Ramos (cell line): Measurements from ENCODE around the gene SLC35E3.

Experiments used
- in situ Hi-C: fragments of 300-500 bp; cut with MboI; formaldehyde crosslinking; loops from one replicate; pipeline ENCODE4 v1.14.3; 2022; ENCODE audit warnings: low sequenced_read_pairs; ENCODE audit not compliant: unreplicated experiment

SLC35E3 gene

DNA sequence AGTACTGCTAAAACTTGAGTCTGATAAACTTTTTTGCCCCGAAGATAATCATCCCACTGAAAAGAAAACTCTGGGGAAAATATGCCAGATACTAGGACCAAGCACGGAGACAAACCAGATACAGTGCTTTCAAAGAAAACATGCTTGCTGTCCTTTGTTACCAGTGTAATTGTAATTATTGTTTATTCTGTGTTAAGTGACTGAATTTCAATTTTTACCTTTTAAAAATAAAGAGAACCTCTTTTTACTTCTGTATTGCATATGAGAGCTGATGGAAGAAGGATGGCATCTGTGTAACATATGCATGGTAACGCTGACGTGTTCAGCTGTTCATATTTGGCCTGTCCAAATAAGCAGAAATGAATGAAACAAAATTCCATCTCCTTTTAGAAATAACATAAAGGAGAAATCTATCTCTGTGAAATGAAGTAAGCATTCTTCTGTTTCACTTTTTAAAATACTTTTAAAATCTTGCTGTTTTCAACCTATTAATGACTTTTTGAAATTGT lies 22.5 kb downstream of the SLC35E3 start:
- in situ Hi-C loops = no loop called here

DNA sequence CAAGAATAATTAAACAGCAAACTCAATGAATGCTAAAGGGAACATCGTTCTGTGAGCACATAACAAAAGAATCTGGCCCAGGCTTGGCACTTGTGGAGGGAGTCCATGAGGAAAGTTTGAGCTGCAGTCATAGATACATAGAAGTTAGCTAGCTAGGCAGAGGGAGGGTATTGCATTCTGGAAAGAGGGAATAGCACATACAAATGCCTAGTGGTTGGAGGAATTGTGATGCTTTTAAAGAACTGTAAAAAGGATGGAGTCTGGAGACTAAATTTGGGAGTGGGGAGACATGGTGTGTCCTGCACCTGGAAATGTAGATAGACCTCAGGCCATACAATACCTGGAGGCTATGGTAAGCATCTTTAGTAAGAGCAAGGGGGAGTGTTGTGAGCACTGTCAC lies 24.0 kb downstream of the SLC35E3 start:
- in situ Hi-C loops = loop anchor here (5.0 kb wide), 1 partner anchor 37 kb away; the partner anchor contains the start of gene MDM2

DNA sequence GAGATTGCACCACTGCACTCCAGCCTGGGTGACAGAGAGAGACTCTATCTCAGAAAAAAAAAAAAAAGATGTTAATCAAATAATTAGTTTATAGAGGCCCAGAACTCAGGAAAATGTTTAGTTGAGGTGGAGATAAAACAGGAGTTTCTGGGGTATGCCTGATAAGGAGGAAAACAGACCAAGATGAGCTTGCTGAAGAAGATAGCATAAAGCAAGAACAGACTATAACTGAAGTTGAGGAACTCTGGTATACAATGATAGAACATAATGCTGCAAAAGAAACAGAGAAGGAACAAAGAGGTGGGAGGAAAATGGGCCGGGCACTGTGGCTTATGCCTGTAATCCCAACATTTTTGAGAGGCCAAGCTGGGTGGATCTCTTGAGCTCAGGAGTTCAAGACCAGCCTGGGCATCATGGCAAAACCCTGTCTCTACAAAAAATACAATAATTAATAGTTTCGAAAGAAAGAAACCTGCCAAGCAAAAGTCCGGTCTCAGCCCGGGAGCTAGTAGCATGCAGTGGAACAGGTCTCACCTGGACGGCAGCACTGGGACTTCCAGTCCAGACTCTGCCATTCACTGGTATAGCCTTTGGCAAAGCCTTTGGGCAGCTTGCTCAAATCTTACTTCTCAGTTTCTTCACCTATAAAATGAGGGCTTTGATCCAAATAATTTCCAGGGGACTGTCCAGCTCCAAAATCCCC lies 25.4 kb downstream of the SLC35E3 start:
- in situ Hi-C loops = loop anchor here (5.0 kb wide), 1 partner anchor 36 kb away; the partner anchor contains the start of gene MDM2

DNA sequence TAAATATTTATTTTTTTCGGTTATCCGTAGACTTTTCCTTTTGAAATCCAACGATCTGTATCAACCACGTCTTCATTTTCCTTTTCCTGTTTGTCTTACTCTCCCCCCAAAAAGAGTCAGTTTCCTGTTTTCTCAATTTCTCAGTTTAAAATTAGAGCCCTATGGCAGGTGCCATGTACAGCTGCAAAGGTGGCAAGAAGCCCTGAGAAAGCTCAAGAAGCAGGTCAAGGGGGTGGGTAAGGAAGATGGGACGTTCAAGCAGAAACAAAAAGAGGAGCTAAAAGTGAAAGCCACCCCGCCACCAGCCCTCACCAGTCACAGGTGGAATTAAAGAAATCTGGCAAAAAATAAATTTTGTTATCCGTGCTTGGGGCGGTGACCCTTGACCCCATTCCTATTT lies 26.7 kb downstream of the SLC35E3 start:
- in situ Hi-C loops = loop anchor here (5.0 kb wide), 1 partner anchor 35 kb away; the partner anchor contains the start of gene MDM2

DNA sequence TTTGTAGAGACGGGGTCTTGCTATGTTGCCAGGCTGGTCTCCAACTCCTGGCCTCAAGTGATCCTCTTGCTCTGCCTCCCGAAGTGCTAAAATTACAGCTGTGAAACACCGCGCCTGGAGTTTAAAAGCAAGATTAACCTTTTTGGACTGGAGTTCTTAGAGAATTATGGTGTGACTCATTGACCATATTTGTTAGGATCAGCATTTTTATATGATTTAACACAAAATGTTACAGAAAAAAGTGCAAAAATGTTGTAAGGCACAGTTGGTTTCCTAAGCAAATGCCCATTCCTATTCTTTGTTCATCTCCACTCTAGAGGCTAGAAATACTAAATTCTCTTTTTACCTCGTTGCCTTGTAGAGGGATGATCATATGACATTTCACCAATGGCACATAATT lies 27.6 kb downstream of the SLC35E3 start:
- in situ Hi-C loops = loop anchor here (5.0 kb wide), 1 partner anchor 34 kb away; the partner anchor contains the start of gene MDM2

DNA sequence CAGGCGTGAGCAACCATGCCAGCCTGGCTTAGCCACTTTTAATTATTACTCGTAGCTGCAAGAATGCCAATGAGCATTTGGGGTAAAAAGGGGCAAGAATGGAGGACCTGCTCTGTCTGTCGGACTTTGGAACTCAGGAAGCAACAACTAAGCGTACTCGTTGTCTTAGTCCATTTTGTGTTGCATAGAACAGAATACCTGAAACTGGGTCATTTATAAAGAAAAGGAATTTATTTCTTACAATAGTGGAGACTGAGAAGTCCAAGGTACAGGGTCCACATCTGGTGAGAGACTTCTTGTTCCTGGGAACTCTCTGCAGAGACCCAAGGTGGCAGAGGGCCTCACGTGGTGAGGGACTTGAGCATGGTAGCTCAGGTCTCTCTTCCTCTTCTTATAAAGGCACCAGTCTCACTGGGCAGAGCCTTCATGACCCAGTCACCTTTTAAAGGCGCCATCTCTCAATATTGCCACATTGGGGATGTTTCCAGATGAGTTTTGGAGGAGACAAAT lies 29.2 kb downstream of the SLC35E3 start:
- in situ Hi-C loops = no loop called here

DNA sequence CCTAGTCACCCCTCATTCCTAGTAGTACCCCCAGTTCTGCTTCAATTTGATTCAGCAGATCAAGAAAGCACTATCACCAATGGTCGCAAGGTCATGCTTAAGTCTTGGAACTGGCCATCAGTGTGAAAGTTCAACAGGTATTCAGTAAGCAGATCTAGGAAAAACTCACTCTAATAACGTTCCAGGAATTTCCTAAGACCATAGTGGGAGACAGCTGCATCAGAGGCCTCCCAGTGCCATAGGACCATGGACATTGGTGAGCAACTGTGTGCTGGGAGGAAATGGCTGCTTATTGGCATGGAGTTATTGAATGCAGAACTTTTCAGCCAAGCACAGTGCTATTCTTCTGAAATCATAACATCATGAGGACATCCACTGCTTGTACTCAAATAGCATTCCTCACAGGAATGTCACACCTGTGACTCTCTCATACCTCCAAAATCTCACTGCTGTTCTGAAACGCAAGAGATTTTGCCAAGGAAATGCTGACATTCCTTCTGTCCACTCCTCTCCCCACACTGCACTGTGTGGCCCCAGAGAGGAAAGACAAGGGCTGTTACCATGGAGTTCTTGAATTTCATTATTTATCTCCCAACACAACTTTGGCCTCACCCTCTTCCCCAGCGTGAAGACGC lies 31.1 kb downstream of the SLC35E3 start:
- in situ Hi-C loops = no loop called here

DNA sequence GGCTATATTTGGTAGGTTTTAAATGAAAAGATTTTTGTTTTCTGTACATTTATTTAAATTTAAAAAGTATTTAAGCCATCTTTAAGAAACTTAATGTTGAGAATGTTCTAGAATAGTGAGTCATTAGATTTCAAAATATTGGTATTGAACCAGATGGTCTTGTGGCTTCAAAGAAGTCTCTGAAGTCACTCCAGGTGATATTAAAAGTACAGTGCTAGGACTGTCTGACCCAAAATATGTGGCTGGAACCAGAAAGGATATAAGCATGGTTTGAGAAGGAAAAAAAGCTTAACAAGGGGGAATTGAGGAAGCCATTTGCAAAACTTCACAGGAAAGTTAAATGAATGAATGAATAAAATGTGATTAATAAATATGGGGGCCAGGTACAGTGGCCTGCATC lies 33.3 kb downstream of the SLC35E3 start:
- in situ Hi-C loops = no loop called here

DNA sequence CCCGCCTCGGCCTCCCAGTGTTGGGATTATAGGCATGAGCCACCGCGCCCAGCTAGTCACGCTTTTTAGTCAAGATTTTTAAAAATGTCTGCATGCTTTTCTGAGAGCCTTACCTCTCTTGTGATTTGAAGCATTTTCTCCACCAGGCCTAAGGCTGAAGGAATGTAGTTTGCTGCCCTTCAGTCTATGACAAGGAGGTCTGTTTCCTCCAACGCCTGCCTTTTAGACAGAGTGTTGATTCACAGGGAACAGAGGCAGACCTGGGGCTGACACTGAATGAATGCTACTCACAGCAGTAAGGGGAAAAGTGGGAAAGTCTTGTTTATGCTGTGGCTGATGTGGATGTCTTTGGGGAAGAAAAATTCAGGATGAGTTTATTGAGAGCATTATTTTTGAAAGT lies 34.8 kb downstream of the SLC35E3 start:
- in situ Hi-C loops = no loop called here

DNA sequence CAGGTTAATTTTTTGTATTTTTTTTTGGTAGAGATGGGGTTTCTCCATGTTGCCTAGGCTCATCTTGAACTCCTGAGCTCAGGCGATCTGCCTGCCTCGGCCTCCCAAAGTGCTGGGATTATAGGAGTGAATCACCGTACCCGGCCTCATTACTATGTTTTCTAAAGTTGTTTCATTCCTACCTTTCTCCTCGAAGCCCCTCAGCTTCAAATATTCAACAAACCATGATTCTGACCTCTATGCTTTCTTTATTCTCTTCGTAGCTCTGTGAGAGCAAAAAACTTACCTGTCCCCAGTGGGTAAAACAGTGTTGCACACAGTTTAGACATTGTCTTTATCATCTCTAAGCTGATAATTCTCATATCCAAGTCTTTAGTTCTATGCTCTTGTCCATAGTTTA lies 35.8 kb downstream of the SLC35E3 start:
- in situ Hi-C loops = no loop called here

DNA sequence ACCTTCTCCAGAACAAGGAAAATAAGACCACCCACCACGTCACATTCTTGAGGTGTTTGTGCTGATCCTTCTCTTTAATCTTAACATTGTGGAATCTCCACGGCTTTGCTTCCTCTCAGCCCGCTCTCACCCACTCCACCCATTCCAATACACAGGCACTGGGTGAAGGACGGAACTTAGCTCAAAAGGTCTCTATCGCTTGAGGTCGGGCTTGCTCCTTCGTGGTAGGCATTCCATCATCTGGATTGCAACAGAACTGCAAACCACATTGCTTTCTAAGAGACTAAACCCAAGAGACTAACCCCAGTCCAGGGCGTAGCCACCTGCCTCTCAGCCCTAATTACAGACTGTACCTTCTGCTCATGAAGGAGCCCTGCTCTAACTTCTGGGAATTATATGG lies 38.0 kb downstream of the SLC35E3 start:
- in situ Hi-C loops = no loop called here

DNA sequence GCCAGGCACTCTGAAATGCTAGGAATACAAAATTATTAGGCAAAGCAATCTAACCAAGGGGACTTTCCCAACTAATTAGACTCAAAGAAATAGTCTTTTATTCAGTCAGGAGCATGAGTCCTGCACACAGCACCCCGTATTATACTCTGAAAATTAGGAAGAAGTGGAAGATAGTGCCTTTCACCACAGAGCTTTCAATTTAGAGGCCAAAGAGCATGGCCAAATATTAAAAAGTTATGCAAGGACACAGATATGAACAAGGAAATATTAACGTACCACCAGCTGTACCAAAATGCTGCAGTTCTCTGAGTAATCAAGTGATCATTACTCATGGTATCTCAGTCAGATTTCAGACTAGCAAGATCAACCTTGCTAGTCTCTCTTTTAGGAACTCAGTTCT lies 39.4 kb downstream of the SLC35E3 start:
- in situ Hi-C loops = no loop called here

DNA sequence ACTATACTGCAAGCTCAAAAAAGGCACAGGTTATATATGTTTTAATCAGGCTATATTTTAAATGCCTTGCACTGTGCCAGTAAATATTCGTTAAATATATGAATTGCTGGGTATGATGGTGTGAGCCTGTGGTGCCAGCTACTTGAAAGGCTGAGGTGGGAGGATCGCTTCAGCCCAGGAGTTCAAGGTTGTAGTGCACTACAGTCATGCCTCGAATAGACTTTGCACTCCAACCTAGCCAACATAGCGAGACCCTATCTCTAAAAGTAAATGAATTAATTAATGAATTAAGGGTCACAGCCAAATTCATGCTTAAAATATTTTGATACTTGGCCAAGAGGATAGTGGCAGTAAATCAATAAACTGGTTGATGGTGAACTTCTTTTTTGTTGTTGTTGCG lies 39.8 kb downstream of the SLC35E3 start:
- in situ Hi-C loops = no loop called here

DNA sequence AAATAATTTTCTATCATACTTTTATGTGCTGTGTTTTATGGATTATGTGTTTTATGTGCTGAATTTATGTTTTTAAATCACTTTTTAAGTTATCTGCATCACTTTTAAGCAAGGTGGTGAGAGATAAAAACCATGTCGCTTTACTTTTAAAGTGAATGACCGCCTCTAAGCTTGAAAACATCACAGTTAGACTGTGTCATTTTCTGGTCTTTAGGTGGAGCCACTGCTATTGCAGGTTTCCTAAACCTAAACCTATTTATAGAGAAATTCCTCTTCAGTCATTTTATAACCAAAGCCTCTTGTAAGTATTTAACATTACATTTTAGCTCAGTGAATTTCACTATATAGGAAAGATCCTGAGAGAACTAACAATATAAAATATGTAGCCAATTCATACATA lies 41.0 kb downstream of the SLC35E3 start:
- in situ Hi-C loops = no loop called here

DNA sequence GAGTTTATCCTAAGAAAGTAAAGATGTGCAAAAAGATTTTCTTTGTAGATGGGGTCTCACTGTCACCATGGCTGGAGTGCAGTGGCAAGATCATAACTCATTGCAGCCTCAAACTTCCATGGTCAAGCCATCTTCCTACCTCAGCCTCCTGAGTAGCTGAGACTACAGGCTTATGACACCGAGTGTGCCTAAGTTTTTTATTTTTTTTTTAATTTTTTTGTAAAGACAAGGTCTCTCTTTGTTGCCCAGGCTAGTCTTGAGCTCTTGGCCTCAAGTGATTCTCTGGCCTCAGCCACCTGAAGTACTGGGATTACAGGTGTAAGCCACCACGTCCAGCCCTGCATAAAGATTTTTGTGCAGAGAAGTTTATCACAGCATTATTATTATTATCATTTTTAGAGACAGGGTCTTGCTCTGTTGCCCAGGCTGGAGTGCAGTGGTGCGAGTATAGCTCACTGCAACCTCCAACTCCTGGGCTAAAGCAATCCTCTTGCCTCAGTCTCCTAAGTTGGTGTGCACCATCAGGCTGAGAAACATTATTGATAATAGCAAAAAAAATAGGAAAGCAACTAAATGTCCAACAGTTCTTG lies 42.7 kb downstream of the SLC35E3 start:
- in situ Hi-C loops = no loop called here

DNA sequence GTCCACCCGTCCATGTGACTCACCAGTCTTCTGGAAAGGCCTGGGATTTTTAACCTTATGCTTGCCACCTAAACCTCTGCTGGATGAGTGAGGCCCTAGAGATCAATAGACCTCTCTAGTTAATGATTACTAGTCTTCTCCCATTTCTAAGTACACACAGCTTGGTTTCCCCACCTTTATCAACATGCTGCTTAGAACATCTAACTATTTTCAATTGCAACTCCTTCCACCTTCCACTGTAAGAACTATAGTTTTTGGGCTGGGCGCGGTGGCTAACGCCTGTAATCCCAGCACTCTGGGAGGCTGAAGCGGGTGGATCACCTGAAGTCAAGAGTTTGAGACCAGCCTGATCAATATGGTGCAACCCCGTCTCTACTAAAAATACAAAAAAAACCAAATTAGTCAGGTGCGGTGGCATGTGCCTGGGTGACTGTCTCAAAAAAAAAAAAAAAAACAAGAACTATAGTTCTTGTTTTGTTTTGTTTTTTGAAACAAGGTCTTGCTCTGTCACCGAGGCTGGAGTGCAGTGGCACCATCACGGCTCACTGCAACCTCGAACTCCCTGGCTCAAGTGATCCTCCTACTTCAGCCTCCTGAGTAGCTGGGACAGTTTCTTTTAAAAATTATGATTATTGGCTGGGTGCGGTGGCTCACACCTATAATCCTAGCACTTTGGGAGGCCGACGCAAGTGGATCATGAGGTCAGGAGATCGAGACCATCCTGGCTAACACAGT lies 43.3 kb downstream of the SLC35E3 start:
- in situ Hi-C loops = no loop called here

DNA sequence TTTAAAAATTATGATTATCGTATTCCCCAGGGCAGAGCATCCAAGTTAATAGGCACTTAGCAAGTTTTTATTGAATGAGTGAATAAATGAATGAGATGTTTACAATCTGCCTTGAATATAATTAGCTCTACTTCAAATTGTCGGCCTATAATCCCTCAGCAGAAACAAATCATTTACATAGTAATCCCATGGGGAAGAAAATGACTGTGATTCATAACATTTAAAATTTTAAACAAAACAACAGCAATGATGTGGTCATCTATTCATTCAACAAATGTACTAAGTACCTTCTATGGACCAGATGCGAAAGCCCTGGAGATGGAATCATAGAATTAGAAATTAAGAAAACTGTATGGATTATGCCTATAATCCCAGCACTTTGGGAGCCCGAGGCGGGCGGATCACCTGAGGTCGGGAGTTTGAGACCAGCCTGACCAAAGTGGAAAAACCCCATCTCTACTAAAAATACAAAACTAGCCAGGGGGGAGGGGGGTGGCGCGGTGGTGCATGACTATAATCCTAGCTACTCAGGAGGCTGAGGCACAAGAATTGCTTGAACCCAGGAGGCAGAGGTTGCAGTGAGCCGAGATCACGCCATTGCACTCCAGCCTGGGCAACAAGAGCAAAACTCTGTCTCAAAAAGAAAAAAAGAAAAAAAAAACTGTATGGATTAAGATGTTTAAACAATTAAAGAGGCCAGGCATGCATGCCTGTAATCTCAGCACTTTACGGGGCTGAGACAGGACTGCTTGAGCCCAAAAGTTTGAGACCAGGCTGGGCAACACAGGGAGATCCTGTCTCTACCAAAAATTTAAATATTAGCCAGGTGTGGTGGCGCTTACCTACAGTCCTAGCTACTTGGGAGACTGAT lies 44.3 kb downstream of the SLC35E3 start:
- in situ Hi-C loops = no loop called here

DNA sequence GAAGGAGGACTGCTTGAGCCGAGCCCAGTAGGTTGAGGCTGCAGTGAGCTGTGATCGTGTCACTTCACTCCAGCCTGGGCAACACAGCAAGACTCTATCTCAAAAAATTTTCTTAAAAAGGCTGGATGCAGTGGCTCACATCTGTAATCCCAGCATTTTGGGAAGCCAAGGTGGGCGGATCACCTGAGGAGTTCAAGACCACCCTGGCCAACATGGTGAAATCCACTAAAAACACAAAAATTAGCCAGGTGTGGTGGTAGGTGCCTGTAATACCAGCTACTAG lies 44.9 kb downstream of the SLC35E3 start:
- in situ Hi-C loops = no loop called here

DNA sequence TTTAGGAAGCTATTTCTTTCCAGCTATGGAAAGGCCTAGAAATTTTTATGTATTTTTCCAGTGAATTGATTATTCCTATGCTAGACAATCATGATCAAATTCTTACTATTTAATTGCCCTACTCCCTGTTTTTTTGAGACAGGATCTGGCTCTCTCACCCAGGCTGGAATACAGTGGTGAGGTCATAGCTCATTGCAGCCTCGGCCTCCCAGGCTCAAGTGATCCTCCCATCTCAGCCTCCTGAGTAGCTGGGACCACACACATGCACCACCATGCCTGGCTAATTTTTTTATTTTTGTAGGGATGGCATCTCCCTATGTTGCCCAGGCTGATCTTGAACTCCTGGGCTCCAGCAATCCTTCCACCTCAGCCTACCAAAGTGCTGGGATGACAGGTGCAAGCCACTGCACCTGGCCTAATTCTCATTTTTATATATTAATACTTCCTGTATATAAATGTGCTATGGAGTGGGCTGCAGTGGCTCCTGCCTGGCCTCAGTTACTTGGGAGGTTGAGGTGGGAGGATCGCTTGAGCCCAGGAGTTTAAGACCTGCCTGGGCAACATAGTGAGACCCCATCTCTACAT lies 46.0 kb downstream of the SLC35E3 start:
- in situ Hi-C loops = no loop called here
